GM12801 (cell line): ENCODE results near the gene NRGN.

Source experiments
- CTCF ChIP-seq: IDR thresholded peaks from one replicate; pipeline ENCODE4 v1.5.1; 2011; ENCODE audit warnings: control low read depth; ENCODE audit not compliant: insufficient read length; ENCODE audit errors: extremely low read depth

NRGN gene

GRCh38 chr11:124739479-124740276, at the start of gene NRGN:
Gene NRGN, plus strand, starts transcription at chr11:124739942. Its CDS starts 143 bp downstream, at chr11:124740085.
- TF ChIP-seq CTCF, result no peak

GRCh38 chr11:124693142-124693541, 46.6 kb upstream of the NRGN start:
- no peak for TF ChIP-seq CTCF

- TF ChIP-seq CTCF, result no peak
Measured at GRCh38 chr11:124699547-124699946, 40.2 kb upstream of the NRGN start.

- no peak for TF ChIP-seq CTCF
Measured at GRCh38 chr11:124700028-124700427, 39.7 kb upstream of the NRGN start.

- no peak for TF ChIP-seq CTCF
Measured at GRCh38 chr11:124707829-124708228, 31.9 kb upstream of the NRGN start.

- no peak for TF ChIP-seq CTCF
Measured at GRCh38 chr11:124712392-124712791, 27.4 kb upstream of the NRGN start.

GRCh38 chr11:124716591-124716990, 23.2 kb upstream of the NRGN start:
- TF ChIP-seq CTCF, result no peak

- TF ChIP-seq CTCF, result no peak
Measured at GRCh38 chr11:124717421-124717785, 22.3 kb upstream of the NRGN start.
